Measurements from ENCODE around the gene TSPAN9. TPM values are rescaled to one million over a fixed set of nuclear protein-coding genes. Genes with fewer than 3 reads are reported as not detected.

TSPAN9 gene
- total RNA-seq = 23.2 and 60.1 TPM in 2 replicates

GRCh38 chr12:3076730-3077571 lies at the start of gene TSPAN9:
TSS of gene TSPAN9 (plus strand) at chr12:3077379. CDS start at chr12:3201194, 123,815 bp downstream.

Other genes with a start within 250 kb of the TSPAN9 start
- gene NRIP2, start 242.3 kb upstream of the TSPAN9 start, total RNA-seq = under 0.01 TPM in 1 of 2 replicates, not detected in the other
- gene TEX52, start 220.3 kb upstream of the TSPAN9 start, total RNA-seq = not detected in 2 replicates
- gene FOXM1, start 200.2 kb upstream of the TSPAN9 start, total RNA-seq = 1.3 and 2.0 TPM in 2 replicates
- 7.3 and 15.0 TPM in 2 replicates for gene RHNO1, start 200.2 kb upstream of the TSPAN9 start, total RNA-seq
- gene TULP3, start 186.5 kb upstream of the TSPAN9 start, total RNA-seq = 14.3 and 14.8 TPM in 2 replicates
- gene TEAD4, start 118.0 kb upstream of the TSPAN9 start, total RNA-seq = 2.5 and 3.6 TPM in 2 replicates

All from bronchial smooth muscle cell (primary cell).